PC-9 (cell line): Measurements from ENCODE around the gene ZNF593OS. TPM values are rescaled to one million over a fixed set of nuclear protein-coding genes. Genes with fewer than 3 reads are reported as not detected.

Experiments used
- BruUV-seq: library from RNA; stranded (reverse); fragments of 400-500 nt; replicated peaks from 2 replicates; lab custom pipeline; 2021; lab: Mats Ljungman, UMichigan
- CTCF ChIA-PET: fragments of 300-600 bp; sonication (Branson Sonifier 250); formaldehyde crosslinking; loops from one replicate; lab custom pipeline; 2022; ENCODE audit warnings: antibody characterized with exemption; lab: Charles Lee
- POLR2A ChIA-PET: fragments of 300-600 bp; sonication (Branson Sonifier 250); formaldehyde crosslinking; loops from one replicate; lab custom pipeline; 2022; ENCODE audit warnings: antibody characterized with exemption; ENCODE audit not compliant: unreplicated experiment; lab: Charles Lee
- DNase-seq, 2 experiments: peaks; one replicate each; pipeline versions ENCODE4 v3.0.0 to v3.0.0-alpha.2; 2015 to 2022; ENCODE audit warnings: mixed read lengths in 1 of 2
- H2AFZ ChIP-seq: fragments of 200-600 bp; sonication (generic); 2 replicates; pipeline ENCODE4 v1.8.1; 2017; ENCODE audit warnings: antibody characterized with exemption
- H3F3A ChIP-seq: fragments of 200-600 bp; sonication (generic); 2 replicates; pipeline ENCODE4 v1.8.1; 2017; ENCODE audit warnings: antibody characterized with exemption, mild to moderate bottlenecking, low read depth; ENCODE audit not compliant: insufficient read depth
- H3K27ac ChIP-seq: fragments of 200-600 bp; sonication (generic); 2 replicates; pipeline ENCODE4 v1.6.1; 2016; ENCODE audit warnings: mixed run types
- H3K27me3 ChIP-seq: fragments of 200-600 bp; sonication (generic); 2 replicates; pipeline ENCODE4 v1.6.1; 2016; ENCODE audit warnings: low read depth, mixed run types; ENCODE audit not compliant: insufficient read depth
- H3K36me3 ChIP-seq: fragments of 200-600 bp; sonication (generic); 2 replicates; pipeline ENCODE4 v1.6.1; 2016; ENCODE audit warnings: low read depth, mixed run types
- H3K4me1 ChIP-seq: fragments of 200-600 bp; sonication (generic); replicated peaks from 2 replicates; pipeline ENCODE4 v1.6.1; 2016; ENCODE audit warnings: mixed run types; ENCODE audit not compliant: insufficient read depth
- H3K4me2 ChIP-seq: fragments of 200-600 bp; sonication (generic); 2 replicates; pipeline ENCODE4 v1.6.1; 2017; ENCODE audit warnings: mixed run types
- H3K4me3 ChIP-seq: fragments of 200-600 bp; sonication (generic); 2 replicates; pipeline ENCODE4 v1.6.1; 2016; ENCODE audit warnings: mixed run types
- H3K79me2 ChIP-seq: fragments of 200-600 bp; sonication (generic); 2 replicates; pipeline ENCODE4 v1.6.1; 2017; ENCODE audit warnings: low read depth, mixed run types
- H3K9me2 ChIP-seq: fragments of 200-600 bp; sonication (generic); 2 replicates; pipeline ENCODE4 v1.8.1; 2017; ENCODE audit warnings: mild to moderate bottlenecking; ENCODE audit not compliant: insufficient read depth
- H3K9me3 ChIP-seq: fragments of 200-600 bp; sonication (generic); 2 replicates; pipeline ENCODE4 v1.8.1; 2016; ENCODE audit warnings: low read depth; ENCODE audit not compliant: insufficient read depth
- H4K20me1 ChIP-seq: fragments of 200-600 bp; sonication (generic); 2 replicates; pipeline ENCODE4 v1.8.1; 2017; ENCODE audit not compliant: insufficient read depth
- CTCF ChIP-seq: fragments of 200-600 bp; sonication (generic); conservative IDR thresholded peaks from 2 replicates; pipeline ENCODE4 v1.6.1; 2017; ENCODE audit warnings: mixed run types, antibody characterized with exemption, mild to moderate bottlenecking, moderate library complexity
- EZH2 ChIP-seq: fragments of 200-600 bp; sonication (generic); IDR thresholded peaks from 2 replicates; pipeline ENCODE4 v1.8.0; 2017; ENCODE audit warnings: antibody characterized with exemption, low read depth
- intact Hi-C: fragments of 100-400 bp; cut with micrococcal nuclease; formaldehyde crosslinking; loops from one replicate; pipeline ENCODE4 v1.10.0; 2022; ENCODE audit not compliant: unreplicated experiment
- total RNA-seq: library from RNA; stranded (reverse); gene quantifications from 2 replicates; pipeline ENCODE4 v1.2.3, GENCODE V29; 2021

The ZNF593OS gene
- total RNA-seq, 1 experiment from 2014 or later, result not detected

GRCh38 chr1:26145960-26146294, 25.7 kb downstream of the ZNF593OS start:
- TF ChIP-seq CTCF (no peak), EZH2 (no peak)
- Histone ChIP-seq H3K4me1 (no peaks in the 10 kb centered on the region), H3F3A (no peaks in the 10 kb centered on the region), H3K4me2 (no peak overlapping the region), H2AFZ (no peak overlapping the region), H3K27me3 (no peaks in the 10 kb centered on the region), H3K36me3 (no peaks in the 10 kb centered on the region), H3K4me3 (no peak overlapping the region), H4K20me1 (no peaks in the 10 kb centered on the region), H3K79me2 (no peaks in the 10 kb centered on the region), H3K27ac (no peak overlapping the region), H3K9me2 (no peaks in the 10 kb centered on the region), H3K9me3 (no peaks in the 10 kb centered on the region)
- intact Hi-C loops, result loop anchor here (1.0 kb wide), 2 partner anchors 41 to 110 kb away; no protein-coding TSS in a partner anchor
- ChIA-PET CTCF (interaction anchor here (0.7 to 1.8 kb wide), 4 partner anchors 41 to 110 kb away, joined by 4 to 20 read pairs (median 8); no protein-coding TSS in a partner anchor), POLR2A (no interaction called here)
- BruUV-seq, result no TSS peak
- DNase-seq, result no peak

- Histone ChIP-seq H3K4me3 (no peak overlapping the region), H3K36me3 (no peaks in the 10 kb centered on the region), H3K4me2 (peak overlapping the region; percentile 65), H3K9me2 (no peaks in the 10 kb centered on the region), H3K79me2 (no peaks in the 10 kb centered on the region), H2AFZ (peak overlapping the region; percentile 67; the same call in 1 of the 2 replicates), H3K9me3 (no peaks in the 10 kb centered on the region), H4K20me1 (no peaks in the 10 kb centered on the region), H3K27ac (no peak overlapping the region), H3K4me1 (no peaks in the 10 kb centered on the region), H3K27me3 (no peaks in the 10 kb centered on the region), H3F3A (no peaks in the 10 kb centered on the region)
- CTCF ChIA-PET, result interaction anchor here (0.7 to 1.8 kb wide), 8 partner anchors 17 to 250 kb away, joined by 3 to 20 read pairs (median 4); no protein-coding TSS in a partner anchor
- peak; percentile 82 for TF ChIP-seq CTCF
- TF ChIP-seq EZH2, result no peak
- BruUV-seq, result no TSS peak
- intact Hi-C loops, result loop anchor here (1.0 kb wide), 2 partner anchors 40 to 109 kb away; no protein-coding TSS in a partner anchor
- peak; percentile 70 to 71 for DNase-seq
- POLR2A ChIA-PET, result interaction anchor here (0.6 kb wide), 1 partner anchor 47 kb away, joined by 4 read pairs; no protein-coding TSS in a partner anchor
These were observed 26.3 kb downstream of the ZNF593OS start for GRCh38 chr1:26145041-26145959.

- Histone ChIP-seq H3K4me3 (no peak overlapping the region), H3K36me3 (no peaks in the 10 kb centered on the region), H3K27ac (no peak overlapping the region), H3F3A (no peaks in the 10 kb centered on the region), H3K9me2 (no peaks in the 10 kb centered on the region), H4K20me1 (no peaks in the 10 kb centered on the region), H3K9me3 (no peaks in the 10 kb centered on the region), H3K27me3 (no peaks in the 10 kb centered on the region), H2AFZ (no peak overlapping the region), H3K4me2 (no peak overlapping the region), H3K79me2 (no peaks in the 10 kb centered on the region), H3K4me1 (no peaks in the 10 kb centered on the region)
- DNase-seq, result no peak
- no TSS peak for BruUV-seq
- ChIA-PET CTCF (interaction anchor here (0.6 to 0.7 kb wide), 3 partner anchors 15 to 1460 kb away, joined by 3 read pairs; no protein-coding TSS in a partner anchor), POLR2A (interaction anchor here (0.6 to 0.7 kb wide), 2 partner anchors 92 to 238 kb away, joined by 3 to 9 read pairs; partner anchors contain the start of gene CEP85)
- intact Hi-C loops, result no loop called here
- TF ChIP-seq CTCF (no peak), EZH2 (no peak)
These were observed 29.5 kb downstream of the ZNF593OS start for GRCh38 chr1:26142159-26142558.
